ENCODE measurements around the gene VSIG8.

Gene VSIG8

DNA sequence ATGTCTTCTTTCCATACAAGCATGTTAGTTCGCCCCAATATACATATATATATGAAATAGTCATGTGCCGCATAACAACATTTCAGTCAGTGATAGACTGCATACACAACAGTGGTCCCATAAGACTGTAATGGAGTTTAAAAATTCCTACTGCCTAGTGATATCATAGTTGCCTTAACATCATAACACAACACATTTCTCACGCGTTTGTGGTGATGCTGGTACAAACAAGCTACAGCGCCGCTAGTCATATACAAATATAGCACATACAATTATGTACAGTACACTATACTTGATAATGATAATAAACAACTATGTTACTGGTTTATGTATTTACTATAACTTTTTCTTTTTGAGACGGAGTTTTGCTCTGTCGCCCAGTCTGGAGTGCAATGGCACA lies 46.5 kb downstream of the VSIG8 start:
- H3K27ac ChIP-seq, result no peak overlapping the region
- H3K9me3 ChIP-seq (ENCODE audit: low read depth, low read length), result no peaks in the 10 kb centered on the region
- no peak for DNase-seq (ENCODE audit: low read depth, low spot score)
- H3K36me3 ChIP-seq (ENCODE audit: insufficient read depth, low read length), result no peaks in the 10 kb centered on the region
- no peak for TF ChIP-seq POLR2AphosphoS5 (IDR thresholded peaks at IDR 0.05; ENCODE audit: borderline replicate concordance, low read depth, low read length)
- TF ChIP-seq FOXP2 (optimal IDR thresholded peaks at IDR 0.05; ENCODE audit: control extremely low read depth, extremely low read length, insufficient read depth), result no peak
- no peak for TF ChIP-seq EZH2 (IDR thresholded peaks at IDR 0.05)
- H3K9ac ChIP-seq (ENCODE audit: insufficient read length), result no peak overlapping the region
- H3K4me3 ChIP-seq, result no peak overlapping the region

DNA sequence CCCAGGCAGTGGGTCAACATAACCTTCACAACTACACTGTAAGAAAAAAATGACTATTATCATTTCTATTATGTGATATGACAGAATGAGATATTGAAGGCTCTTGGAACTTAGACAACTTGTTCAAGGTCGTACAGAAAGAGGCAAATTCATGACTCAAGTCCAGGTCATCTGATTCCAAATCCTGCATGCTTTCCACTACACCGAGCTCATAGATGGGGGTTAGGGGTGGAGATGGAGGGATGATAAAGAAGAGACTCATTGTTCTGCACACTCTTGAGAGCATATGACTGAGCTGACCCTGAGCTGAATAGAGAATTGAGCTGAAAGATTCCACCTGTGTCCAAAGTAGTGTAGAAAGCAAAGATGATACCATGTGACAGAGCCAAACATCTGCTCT lies 57.5 kb downstream of the VSIG8 start:
- Histone ChIP-seq H3K36me3 (ENCODE audit: insufficient read depth, low read length) (no peaks in the 10 kb centered on the region), H3K4me3 (no peak overlapping the region), H3K9ac (ENCODE audit: insufficient read length) (no peak overlapping the region), H3K9me3 (ENCODE audit: low read depth, low read length) (no peaks in the 10 kb centered on the region), H3K27ac (no peak overlapping the region)
- no peak for DNase-seq (ENCODE audit: low read depth, low spot score)
- TF ChIP-seq POLR2AphosphoS5 (IDR thresholded peaks at IDR 0.05; ENCODE audit: borderline replicate concordance, low read depth, low read length) (no peak), EZH2 (IDR thresholded peaks at IDR 0.05) (no peak), FOXP2 (optimal IDR thresholded peaks at IDR 0.05; ENCODE audit: control extremely low read depth, extremely low read length, insufficient read depth) (no peak)

All from SK-N-MC (cell line).